HG03108 (cell line): ENCODE results near the gene CCNL1.
A peak's percentile ranks its signal among the peaks of the same experiment; 100 is the strongest.

ENCODE experiments used
- ATAC-seq: cut with Tn5 transposase; IDR thresholded peaks from one replicate; pipeline ENCODE4 v1.9.1; 2021; ENCODE audit warnings: moderate library complexity; ENCODE audit not compliant: unreplicated experiment

The CCNL1 gene

GRCh38 chr3:157147099-157147803, 12.7 kb downstream of the CCNL1 start:
- ATAC-seq: no peak

DNA sequence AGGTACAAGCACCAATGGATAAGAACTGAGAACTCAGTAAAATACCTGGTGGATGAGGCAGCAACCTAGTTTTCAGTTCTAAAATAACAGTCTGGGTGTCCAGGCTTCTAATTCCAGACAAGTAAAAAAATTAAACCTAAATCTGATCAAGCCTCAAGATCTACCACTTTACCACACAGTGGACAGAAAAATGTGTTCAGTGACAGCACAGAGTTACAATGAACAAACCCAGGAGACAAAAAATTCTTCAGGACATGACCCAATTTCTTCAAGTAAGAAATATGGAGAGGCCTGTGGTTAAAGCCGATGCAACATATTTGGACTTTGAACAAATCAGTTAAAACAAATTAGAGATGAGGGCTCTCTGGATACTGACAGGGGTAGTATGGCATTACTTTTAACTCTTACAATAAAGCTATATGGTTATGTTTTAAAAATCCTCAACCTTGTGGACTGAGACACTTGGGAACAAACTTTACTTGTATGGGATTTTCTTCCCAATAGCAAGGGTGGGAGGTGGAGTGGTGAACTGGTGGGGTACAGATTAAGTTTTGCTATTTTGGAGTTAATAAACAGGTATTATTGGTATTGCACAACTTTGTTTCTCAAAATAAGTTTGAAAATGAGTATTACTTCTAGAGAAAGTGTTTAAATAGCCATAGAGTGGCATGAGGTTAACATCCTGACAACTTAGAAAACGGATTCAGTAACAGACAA, 14.2 kb downstream of the CCNL1 start:
- no peak for ATAC-seq

DNA sequence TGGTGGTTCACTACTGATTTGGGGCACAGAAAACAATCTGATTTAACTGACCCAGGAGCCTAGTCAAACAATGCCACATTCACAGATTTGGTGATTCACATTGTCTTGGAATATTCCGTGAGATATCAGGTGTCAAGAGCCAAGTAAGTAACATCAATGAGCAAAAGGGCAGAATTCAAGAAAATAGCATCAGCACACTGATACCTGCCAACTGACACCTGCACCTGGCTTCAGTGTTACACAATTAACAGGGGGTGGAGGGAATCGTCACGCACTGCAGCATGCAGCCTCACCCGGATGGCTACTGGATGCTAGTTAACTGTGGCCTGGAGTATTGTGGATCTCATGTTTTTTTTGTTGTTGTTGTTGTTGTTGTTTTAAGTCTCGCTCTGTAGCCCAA, 17.6 kb downstream of the CCNL1 start:
- ATAC-seq: no peak

GRCh38 chr3:157139938-157140534, 19.9 kb downstream of the CCNL1 start:
- no peak for ATAC-seq

GRCh38 chr3:157136647-157137387, 23.1 kb downstream of the CCNL1 start:
- no peak for ATAC-seq

DNA sequence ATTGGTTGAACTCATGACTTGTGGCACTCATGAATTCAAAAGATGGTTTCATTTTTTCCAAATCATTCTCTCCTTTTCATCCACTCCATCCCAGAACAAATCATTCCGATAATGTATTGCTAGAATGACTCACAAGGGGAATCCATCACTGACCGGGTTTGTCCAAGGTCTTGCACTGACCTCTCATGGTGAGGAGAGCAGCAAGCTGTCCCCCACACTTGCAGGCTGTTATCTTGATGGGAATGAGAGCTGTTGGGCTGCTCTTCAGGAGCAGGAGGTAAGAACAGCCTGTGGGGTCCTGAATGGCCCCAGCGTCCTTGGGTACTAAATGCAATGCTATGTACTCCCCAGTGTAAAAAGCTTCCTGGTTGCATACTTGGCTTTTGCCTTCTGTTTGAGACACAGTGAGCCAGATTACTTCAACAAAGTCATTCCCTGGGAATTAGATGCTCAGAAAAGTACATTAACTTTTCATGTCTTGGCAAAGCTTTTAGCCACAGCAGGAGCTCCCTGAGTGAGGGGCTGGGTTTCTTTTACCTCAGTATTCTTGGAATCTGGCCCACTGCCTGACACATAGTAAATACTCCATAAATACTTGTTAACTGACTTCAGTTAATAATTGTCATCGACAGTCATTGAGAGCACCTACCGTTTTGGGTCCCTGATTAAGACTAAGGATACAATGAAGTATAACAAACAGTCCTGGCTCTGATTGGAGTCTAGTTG, 24.1 kb downstream of the CCNL1 start:
- ATAC-seq: no peak

DNA sequence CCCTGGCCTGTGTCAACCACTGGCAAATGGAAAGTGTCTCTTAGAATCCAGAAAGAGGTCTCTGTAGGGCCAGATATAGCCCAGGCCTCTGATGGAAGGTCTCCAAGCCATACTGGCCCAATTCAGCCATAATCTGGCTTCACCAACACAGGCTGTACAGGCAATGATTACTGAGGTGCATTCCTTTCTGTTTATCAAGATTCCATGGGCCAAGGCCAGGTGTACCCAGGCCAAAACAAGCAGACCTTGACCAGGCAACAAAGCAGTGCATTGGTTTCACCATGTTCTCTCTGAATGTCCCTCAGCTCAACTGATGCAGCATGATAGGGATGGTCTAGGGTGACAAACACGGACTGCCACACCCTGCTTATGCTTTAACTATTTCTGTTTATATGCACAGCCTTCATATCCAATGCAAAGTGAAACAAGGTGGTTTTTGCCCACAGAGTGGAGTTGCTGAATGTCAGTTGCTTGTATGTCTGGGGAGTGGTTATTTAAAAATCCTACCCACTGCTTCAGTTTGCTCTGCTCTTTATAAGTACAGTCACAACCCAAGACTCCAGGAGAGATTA, 25.2 kb downstream of the CCNL1 start:
- ATAC-seq: peak; percentile 45

- no peak for ATAC-seq
These were observed 26.3 kb downstream of the CCNL1 start for GRCh38 chr3:157133434-157134320.

DNA sequence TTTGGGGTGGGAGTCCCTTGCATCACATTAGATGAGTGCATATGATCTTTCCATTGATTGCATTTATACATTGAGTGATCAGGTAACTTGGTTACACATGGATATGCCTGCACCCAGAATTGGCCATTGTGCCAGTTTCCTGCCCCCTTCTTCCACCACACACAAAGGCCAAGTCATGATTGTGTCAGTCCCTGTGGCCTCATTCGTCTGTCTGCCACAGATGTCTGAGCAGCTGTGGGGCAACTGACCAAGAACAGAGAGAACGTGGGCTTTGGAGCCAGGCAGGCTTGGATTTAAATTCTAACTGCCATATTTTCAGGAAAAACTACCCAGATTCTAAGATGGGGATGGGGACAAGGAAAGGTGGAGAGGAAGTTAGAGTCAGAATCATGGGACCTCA, 27.0 kb downstream of the CCNL1 start:
- ATAC-seq: no peak

DNA sequence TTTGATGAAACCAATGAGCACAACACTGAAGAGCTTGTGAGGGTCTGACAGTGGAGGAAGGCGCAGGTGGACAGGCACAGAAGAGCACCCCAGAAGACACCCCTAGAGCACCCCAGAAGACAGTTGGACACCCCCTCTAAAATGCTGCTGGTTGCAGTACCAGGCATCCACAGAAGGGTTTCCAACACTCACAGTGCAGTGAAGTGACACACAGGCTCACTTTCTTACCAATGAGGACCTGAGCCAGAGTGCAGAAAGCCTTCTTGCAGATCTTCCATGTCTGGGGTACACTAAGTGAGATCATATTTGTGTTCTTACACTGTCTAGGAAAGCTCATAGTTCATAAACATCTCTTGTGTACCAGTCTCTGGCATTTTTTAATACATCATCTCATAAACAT, 27.6 kb downstream of the CCNL1 start:
- no peak for ATAC-seq

DNA sequence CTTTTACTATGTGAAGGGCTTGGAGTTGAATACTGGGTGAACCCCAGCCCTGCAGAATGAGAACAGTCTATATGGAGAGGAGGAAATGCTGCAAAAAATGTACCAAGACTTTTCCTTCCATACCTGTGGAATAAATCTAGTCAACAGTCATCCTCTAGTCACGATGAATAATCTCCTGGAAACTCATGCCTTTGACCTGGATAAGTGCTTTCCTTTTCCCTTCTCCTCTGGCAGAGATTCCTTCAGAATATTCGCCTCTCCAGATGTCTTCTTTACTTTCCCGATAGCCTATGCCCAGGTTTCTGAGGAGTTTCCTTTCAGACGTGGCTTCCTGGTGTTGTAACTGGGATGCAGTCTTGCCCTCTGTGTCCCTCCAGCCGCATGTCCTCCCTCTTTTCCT, 28.1 kb downstream of the CCNL1 start:
- no peak for ATAC-seq

DNA sequence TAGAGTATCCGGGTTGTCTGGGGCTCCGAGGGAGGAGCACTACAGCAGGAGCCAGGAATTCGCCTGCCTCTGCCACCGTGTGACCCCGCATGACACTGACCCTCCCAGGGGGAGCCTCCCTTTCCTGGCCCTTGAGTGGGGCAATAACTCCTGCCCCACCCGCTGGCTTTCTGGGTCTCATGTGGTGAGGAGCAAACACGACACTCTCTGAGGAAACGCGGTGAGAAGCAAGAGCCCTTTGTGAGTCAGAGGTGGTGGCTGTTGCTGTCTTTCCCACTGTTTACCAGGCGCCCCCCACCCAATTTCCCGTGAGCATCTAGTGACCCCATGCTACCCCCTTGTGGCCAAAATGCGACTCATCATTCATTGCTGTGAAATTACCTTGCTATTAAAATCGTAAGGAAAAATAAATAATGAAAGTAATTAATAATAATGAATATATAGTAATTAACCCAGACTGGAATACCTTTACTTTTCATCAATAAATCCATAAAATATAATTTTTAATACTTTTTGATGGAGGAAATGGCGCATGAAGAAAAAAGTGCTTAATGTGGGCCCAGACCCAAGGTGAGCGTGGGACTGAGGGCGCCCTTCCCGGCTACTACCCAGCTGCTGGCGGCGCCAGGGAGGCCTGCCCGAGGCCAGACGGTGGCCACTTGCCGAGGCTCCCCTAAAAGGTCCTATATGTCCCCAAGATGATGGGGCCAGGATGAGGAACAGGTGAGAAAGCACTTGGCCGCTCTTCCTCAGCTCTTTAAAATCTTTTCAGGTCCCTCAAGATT, 29.3 kb downstream of the CCNL1 start:
- ATAC-seq: no peak

DNA sequence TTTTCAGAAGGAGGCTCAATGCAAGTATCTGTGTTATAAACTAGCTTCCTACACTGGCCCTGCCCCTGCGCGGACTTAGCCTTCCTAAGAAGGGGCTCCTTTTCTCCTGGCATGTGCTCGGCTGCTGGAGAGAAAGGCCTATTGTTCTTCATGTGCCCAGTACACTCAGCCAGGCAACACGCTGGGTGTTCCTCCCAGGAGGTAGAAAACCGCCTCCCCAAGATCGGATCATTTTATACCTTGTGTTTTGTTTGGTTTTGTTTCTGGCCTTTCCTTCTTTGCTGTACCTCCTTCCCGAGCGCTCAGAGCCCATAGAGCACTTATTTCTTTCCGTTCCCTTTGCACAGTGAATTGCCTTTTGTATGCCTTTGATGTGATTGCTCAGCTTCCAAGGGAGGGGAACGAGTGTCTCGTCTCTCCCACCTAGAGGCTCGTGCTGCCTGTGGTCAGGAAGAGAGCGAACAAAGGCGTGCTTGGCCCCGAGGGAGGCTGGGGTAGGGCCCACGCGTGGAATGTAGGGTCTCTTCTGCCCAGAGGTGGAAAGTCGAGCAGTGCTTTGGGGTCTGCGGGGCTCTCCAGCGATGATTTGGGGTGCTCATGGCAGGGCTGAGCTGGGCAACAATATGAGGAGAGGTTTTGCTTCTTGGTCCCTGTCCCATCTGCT, 30.0 kb downstream of the CCNL1 start:
- ATAC-seq: no peak

- no peak for ATAC-seq
These were observed 30.9 kb downstream of the CCNL1 start for GRCh38 chr3:157128771-157129681.

- no peak for ATAC-seq
These were observed 31.8 kb downstream of the CCNL1 start for GRCh38 chr3:157127831-157128767.

DNA sequence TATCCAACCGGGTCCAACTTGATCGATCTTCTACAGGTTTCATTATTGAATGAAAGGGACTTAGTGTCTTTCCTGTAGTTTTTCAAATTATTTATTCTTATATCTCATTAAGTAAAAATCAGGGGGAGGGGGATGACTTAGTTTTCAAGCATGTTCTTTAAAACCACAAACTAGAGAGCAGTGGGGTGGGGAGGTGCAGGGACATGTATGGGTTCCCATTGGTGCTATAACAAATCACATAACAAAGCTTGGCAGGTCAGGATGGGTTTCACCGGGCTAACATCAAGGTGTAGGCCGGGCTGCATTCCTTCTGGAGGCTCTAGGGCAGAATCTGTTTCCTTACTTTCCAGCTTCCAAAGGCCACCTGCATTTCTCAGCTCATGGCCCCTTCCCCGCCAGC, 32.7 kb downstream of the CCNL1 start:
- ATAC-seq: no peak
